Stomach (tissue), 4 donors: ENCODE results near the gene GFY.

ENCODE experiments used
- CTCF ChIP-seq, 7 experiments: fragments of 450-650 bp in 4 of 7; fragments of 200-600 bp in 3 of 7; sonication (generic) in 3 of 7; IDR thresholded peaks; one replicate each; pipeline ENCODE4 v1.5.1; 2016 to 2019; ENCODE audit warnings: antibody characterized with exemption in 7 of 7, control low read depth in 2 of 7, mild to moderate bottlenecking in 1 of 7
- EP300 ChIP-seq: sonication (generic); formaldehyde crosslinking; IDR thresholded peaks from one replicate; pipeline ENCODE4 v1.6.1; 2017; ENCODE audit warnings: antibody characterized with exemption
- POLR2AphosphoS5 ChIP-seq, 3 donors: sonication (generic); formaldehyde crosslinking; IDR thresholded peaks; one replicate each; pipeline ENCODE4 v1.6.1; 2016; ENCODE audit warnings: antibody characterized with exemption in 3 of 3

GRCh38 chr19:49432141-49433073 lies 7.2 kb downstream of the GFY start:
- no peak for TF ChIP-seq POLR2AphosphoS5 (IDR thresholded peaks at IDR 0.05)
- TF ChIP-seq CTCF (IDR thresholded peaks at IDR 0.05): no peak
- no peak for TF ChIP-seq EP300
